AG04450 (cell line): ENCODE results near the gene HELZ2. TPM values are rescaled to one million over a fixed set of nuclear protein-coding genes. Genes with fewer than 3 reads are reported as not detected.

Experiments used
- CTCF ChIA-PET: fragments of 300-600, 350-600 bp; formaldehyde crosslinking; extraction: SDS; loops from one replicate; lab custom pipeline; 2022; ENCODE audit warnings: antibody characterized with exemption, inconsistent platforms; lab: Charles Lee
- POLR2A ChIA-PET: fragments of 350-600 bp; formaldehyde crosslinking; extraction: SDS; loops from one replicate; lab custom pipeline; 2021; ENCODE audit warnings: antibody characterized with exemption, inconsistent platforms; lab: Yijun Ruan, JAX
- DNase-seq: peaks from one replicate; pipeline ENCODE4 v3.0.0-alpha.2; 2011; ENCODE audit warnings: low read depth, low spot score
- H3K27ac ChIP-seq: one replicate; pipeline ENCODE4 v1.5.1; 2012; ENCODE audit warnings: low read depth, low read length, control low read depth
- H3K27me3 ChIP-seq: one replicate; pipeline ENCODE4 v1.6.0; 2012; ENCODE audit warnings: low read length; ENCODE audit not compliant: control insufficient read depth, insufficient read depth
- H3K4me3 ChIP-seq: 2 replicates; pipeline ENCODE4 v1.5.1; 2011; ENCODE audit warnings: mild to moderate bottlenecking, low read depth, low read length, control low read depth
- H3K9me3 ChIP-seq: 2 replicates; pipeline ENCODE4 v1.5.1; 2012; ENCODE audit warnings: low read length; ENCODE audit not compliant: control insufficient read depth, insufficient read depth
- polyA plus RNA-seq: library from polyadenylated mRNA; depleted of rRNA; stranded (reverse); fragments of >200 nt; gene quantifications from 2 replicates; pipeline ENCODE4 v1.2.3, GENCODE V29; 2011
- TF ChIP-seq, protein P1 (sequence below): IDR thresholded peaks from 2 replicates; pipeline ENCODE4 v1.5.1; 2011; ENCODE audit warnings: low read depth, low read length, control low read depth, inconsistent platforms

The HELZ2 gene
- polyA plus RNA-seq, 1 experiment, result 4.6 TPM

DNA sequence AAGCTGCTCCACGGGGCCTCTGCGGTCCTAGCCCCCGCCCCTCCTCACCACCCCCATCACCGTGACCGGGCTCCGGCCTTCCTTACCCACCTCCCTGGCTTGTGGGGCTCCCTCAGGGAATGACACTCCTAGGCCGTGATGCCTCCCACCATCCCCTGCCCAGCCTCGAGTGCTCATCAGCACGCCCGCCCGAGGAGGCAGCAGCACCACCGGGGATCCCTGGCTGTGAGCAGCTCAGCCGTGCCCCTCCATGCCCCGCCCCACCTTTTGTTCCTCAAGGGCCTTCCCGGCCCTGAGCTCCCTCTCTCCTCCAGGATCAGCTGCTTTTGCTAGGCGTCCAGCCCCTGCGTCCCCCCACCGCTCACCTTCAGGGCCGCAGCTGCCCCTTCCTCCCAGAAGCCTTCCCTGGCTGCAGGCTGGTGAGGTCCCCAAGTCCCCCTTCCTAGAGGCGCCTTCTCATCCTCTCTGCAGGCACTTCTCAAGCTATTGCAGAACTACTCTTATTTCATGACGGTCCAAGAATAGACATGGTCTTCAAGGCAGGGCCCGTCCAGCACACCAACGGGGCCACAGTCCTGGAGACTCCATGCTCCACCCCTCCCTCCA lies 17.1 kb downstream of the HELZ2 start:
- TF ChIP-seq, protein P1, sequence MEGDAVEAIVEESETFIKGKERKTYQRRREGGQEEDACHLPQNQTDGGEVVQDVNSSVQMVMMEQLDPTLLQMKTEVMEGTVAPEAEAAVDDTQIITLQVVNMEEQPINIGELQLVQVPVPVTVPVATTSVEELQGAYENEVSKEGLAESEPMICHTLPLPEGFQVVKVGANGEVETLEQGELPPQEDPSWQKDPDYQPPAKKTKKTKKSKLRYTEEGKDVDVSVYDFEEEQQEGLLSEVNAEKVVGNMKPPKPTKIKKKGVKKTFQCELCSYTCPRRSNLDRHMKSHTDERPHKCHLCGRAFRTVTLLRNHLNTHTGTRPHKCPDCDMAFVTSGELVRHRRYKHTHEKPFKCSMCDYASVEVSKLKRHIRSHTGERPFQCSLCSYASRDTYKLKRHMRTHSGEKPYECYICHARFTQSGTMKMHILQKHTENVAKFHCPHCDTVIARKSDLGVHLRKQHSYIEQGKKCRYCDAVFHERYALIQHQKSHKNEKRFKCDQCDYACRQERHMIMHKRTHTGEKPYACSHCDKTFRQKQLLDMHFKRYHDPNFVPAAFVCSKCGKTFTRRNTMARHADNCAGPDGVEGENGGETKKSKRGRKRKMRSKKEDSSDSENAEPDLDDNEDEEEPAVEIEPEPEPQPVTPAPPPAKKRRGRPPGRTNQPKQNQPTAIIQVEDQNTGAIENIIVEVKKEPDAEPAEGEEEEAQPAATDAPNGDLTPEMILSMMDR, result no peak
- no peak for DNase-seq
- H3K9me3 ChIP-seq, result peaks cover 15% of the 10 kb centered on the region; the same call in 1 of the 2 replicates
- no peak overlapping the region for H3K4me3 ChIP-seq
- no peak overlapping the region for H3K27ac ChIP-seq
- H3K27me3 ChIP-seq, result peaks cover 2% of the 10 kb centered on the region
- ChIA-PET CTCF (no interaction called here), POLR2A (interaction anchor here (0.6 kb wide), 1 partner anchor 13 kb away, joined by 3 read pairs; no protein-coding TSS in a partner anchor)

DNA sequence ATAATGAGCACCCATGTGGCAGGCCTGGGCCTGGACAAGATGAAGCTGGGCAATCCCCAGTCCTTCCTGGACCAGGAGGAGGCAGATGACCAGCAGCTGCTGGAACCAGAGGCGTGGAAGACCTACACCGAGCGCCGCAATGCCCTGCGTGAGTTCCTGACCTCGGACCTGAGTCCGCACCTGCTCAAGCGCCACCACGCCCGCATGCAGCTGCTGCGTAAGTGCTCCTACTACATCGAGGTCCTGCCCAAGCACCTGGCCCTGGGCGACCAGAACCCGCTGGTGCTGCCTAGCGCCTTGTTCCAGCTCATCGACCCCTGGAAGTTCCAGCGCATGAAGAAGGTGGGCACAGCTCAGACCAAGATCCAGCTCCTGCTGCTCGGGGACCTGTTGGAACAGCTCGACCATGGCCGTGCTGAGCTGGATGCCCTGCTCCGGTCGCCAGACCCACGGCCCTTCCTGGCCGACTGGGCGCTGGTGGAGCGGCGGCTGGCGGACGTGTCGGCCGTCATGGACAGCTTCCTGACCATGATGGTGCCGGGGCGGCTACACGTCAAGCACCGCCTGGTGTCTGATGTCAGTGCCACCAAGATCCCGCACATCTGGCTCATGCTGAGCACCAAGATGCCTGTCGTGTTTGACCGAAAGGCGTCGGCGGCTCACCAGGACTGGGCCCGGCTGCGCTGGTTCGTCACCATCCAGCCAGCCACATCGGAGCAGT lies 18.2 kb downstream of the HELZ2 start:
- ChIA-PET POLR2A (no interaction called here), CTCF (interaction anchor here (0.8 to 1.1 kb wide), 2 partner anchors 35 to 425 kb away, joined by 3 read pairs; partner anchors contain the start of genes PPDPF and PRPF6)
- Histone ChIP-seq H3K27ac (no peak overlapping the region), H3K27me3 (peaks cover 2% of the 10 kb centered on the region), H3K4me3 (no peak overlapping the region), H3K9me3 (peaks cover 15% of the 10 kb centered on the region; the same call in 1 of the 2 replicates)
- TF ChIP-seq, protein P1, result no peak
- no peak for DNase-seq

DNA sequence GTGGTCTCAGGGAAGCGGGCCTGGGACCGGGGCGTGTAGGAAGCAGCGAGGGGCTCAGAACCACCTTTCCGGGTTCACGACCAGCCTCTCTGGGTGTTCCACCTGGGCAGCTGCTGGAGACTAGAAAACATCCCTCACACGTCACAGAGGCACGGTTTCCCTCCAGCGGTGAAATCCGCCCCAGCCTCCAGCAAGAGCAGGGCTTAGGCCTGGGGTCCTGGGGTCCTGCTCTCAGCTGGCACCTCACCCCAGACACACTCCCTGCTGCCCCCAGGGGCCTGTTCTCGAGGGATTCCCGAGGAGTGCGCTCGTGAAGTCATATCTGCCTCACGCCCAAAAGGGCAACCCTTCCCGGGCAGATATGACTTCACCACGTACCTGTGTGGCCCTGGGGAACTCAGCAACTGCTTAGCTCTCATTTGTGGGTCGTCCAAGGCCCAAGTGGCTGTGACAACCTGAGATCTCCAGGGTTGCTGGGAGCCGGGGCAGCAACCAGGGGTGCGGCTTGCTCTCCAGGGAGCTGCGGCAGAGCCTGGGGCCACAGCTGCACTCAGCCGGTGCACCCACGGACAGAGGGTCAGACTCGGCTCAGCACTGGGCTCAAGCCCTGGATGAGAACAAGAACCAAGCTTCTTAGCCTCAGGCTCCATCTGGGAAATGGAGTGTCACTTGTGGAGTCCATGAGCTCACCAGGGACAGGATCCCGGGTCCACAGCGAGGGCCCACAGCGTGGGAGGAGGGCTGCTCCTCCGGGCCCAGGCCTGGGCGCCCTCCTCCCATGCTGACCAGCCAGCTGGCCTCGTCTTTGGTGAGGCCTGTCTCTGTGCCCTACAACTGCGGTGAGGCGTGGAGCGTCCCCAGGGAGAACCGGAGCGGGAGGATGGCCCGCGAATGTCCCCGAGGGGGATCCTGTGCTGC lies 19.4 kb downstream of the HELZ2 start:
- TF ChIP-seq, protein P1, result no peak
- H3K9me3 ChIP-seq, result peaks cover 9% of the 10 kb centered on the region; the same call in 1 of the 2 replicates
- no peak for DNase-seq
- ChIA-PET POLR2A (no interaction called here), CTCF (interaction anchor here (0.8 to 1.1 kb wide), 2 partner anchors 34 to 426 kb away, joined by 3 read pairs; partner anchors contain the start of genes PPDPF and PRPF6)
- no peak overlapping the region for H3K27ac ChIP-seq
- H3K27me3 ChIP-seq, result peaks cover 2% of the 10 kb centered on the region
- peak overlapping the region; percentile 56 for H3K4me3 ChIP-seq

DNA sequence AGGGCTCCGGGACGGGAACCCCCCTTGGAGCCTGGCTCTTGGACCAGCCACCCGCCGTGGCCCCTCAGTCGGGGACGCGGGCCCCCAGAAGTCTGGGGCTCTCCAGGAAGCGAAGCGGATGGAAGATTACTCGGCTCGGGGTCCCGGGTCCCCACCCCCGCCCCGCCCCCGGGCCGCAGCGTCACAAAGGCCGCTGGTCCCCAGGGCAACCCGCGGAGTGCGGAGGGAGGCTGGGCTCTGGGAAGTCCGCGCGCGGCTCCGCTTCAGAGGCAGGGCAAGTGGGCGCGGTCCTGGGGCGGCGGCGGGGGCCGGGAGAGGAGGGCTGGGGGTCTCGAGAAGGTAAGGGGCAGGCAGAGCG lies 20.1 kb downstream of the HELZ2 start, which contains the start of gene FNDC11:
Gene FNDC11 (plus strand): TSS at position 227 of the 358 bp plus-strand sequence. CDS start 1,505 bp downstream, outside the sequence.
- CTCF ChIA-PET, result no interaction called here
- POLR2A ChIA-PET, result no interaction called here
- Histone ChIP-seq H3K27ac (no peak within 1 kb of the TSS), H3K4me3 (peak within 1 kb of the TSS; percentile 56), H3K27me3 (peaks cover 5% of the 10 kb centered on the region), H3K9me3 (peaks cover 9% of the 10 kb centered on the region; the same call in 1 of the 2 replicates)
- TF ChIP-seq, protein P1, result no peak
- no peak for DNase-seq
